GM12878 (cell line): Measurements from ENCODE around the gene DHDH. TPM values are rescaled to one million over a fixed set of nuclear protein-coding genes. Genes with fewer than 3 reads are reported as not detected.
A peak's percentile ranks its signal among the peaks of the same experiment; 100 is the strongest.

Experiments
- ATAC-seq: fragments of 200-7000 bp; cut with Tn5 transposase; 3 replicates; pipeline ENCODE4 v1.9.1; 2020; ENCODE audit warnings: mild to moderate bottlenecking, moderate library complexity
- BruUV-seq: library from RNA; stranded (reverse); fragments of 400-500 nt; replicated peaks from 2 replicates; lab custom pipeline; 2021; lab: Mats Ljungman, UMichigan
- CTCF ChIA-PET: fragments of 300-600 bp; sonication (Branson Sonifier 250); formaldehyde crosslinking; extraction: SDS; loops from one replicate; lab custom pipeline; 2021; ENCODE audit warnings: inconsistent platforms; lab: Yijun Ruan, JAX
- POLR2A ChIA-PET: fragments of 350-600 bp; formaldehyde crosslinking; extraction: SDS; loops from one replicate; lab custom pipeline; 2021; ENCODE audit warnings: inconsistent platforms; lab: Charles Lee
- RAD21 ChIA-PET: fragments of 300-600 bp; sonication (Branson Sonifier 250); formaldehyde crosslinking; loops from one replicate; lab custom pipeline; 2023; ENCODE audit warnings: antibody characterized with exemption; ENCODE audit not compliant: unreplicated experiment; lab: Charles Lee
- SMC1A ChIA-PET: fragments of 300-600 bp; sonication (Branson Sonifier 250); formaldehyde crosslinking; loops from one replicate; lab custom pipeline; 2023; ENCODE audit not compliant: unreplicated experiment, uncharacterized antibody; lab: Charles Lee
- DNase-seq: peaks from one replicate; pipeline ENCODE4 v3.0.0-alpha.2; 2011; ENCODE audit warnings: low read depth, low spot score
- FAIRE-seq: peaks from 3 replicates; lab custom pipeline; 2011; peaks lifted over from hg19 to GRCh38; lab: Jason Lieb, UNC
- H2AFZ ChIP-seq: 2 replicates; pipeline ENCODE4 v1.6.0; 2011; ENCODE audit warnings: low read depth, low read length, control low read depth; ENCODE audit not compliant: control insufficient read depth
- H3K27ac ChIP-seq: 2 replicates; pipeline ENCODE4 v1.5.1; 2011; ENCODE audit warnings: control low read depth; ENCODE audit not compliant: control insufficient read depth, insufficient read depth
- H3K27me3 ChIP-seq, 2 experiments: replicated peaks in 1 of 2; 2 replicates each; pipeline versions ENCODE4 v1.6.0 to v1.6.1; 2011; ENCODE audit warnings: low read length in 1 of 2; ENCODE audit not compliant: control insufficient read depth in 2 of 2, insufficient read depth in 2 of 2
- H3K36me3 ChIP-seq, 2 experiments: 2 replicates each; pipeline ENCODE4 v1.5.1; 2011; ENCODE audit warnings: low read length in 1 of 2; ENCODE audit not compliant: control insufficient read depth in 2 of 2, insufficient read depth in 2 of 2
- H3K4me1 ChIP-seq: 2 replicates; pipeline ENCODE4 v1.6.1; 2011; ENCODE audit warnings: mild to moderate bottlenecking, low read length, moderate library complexity, mixed read lengths; ENCODE audit not compliant: control insufficient read depth, insufficient read depth
- H3K4me2 ChIP-seq: 2 replicates; pipeline ENCODE4 v1.6.0; 2011; ENCODE audit warnings: control low read depth; ENCODE audit not compliant: control insufficient read depth, insufficient read depth
- H3K4me3 ChIP-seq: fragments of 200-600 bp; sonication (generic); 2 replicates; pipeline ENCODE4 v1.5.1; 2016
- H3K79me2 ChIP-seq: 2 replicates; pipeline ENCODE4 v1.6.0; 2011; ENCODE audit warnings: low read length; ENCODE audit not compliant: control insufficient read depth, insufficient read depth
- H3K9ac ChIP-seq: 2 replicates; pipeline ENCODE4 v1.8.0; 2011; ENCODE audit warnings: low read length, control low read depth, mixed read lengths; ENCODE audit not compliant: control insufficient read depth, insufficient read depth
- H3K9me3 ChIP-seq: replicated peaks from 3 replicates; pipeline ENCODE4 v1.5.1; 2011; ENCODE audit warnings: mild to moderate bottlenecking, low read length; ENCODE audit not compliant: control insufficient read depth, insufficient read depth
- H4K20me1 ChIP-seq: 2 replicates; pipeline ENCODE4 v1.6.0; 2011; ENCODE audit not compliant: control insufficient read depth, insufficient read depth
- BCL3 ChIP-seq: IDR thresholded peaks from 2 replicates; pipeline ENCODE4 v1.6.1; 2011; ENCODE audit warnings: borderline replicate concordance, low read depth, mild to moderate bottlenecking, moderate library complexity, low read length; ENCODE audit not compliant: insufficient read depth, poor library complexity, severe bottlenecking
- BHLHE40 ChIP-seq, 2 experiments: fragments of 450-650 bp in 1 of 2; IDR thresholded peaks; 2 replicates each; pipeline ENCODE4 v1.6.1; 2011 to 2017; ENCODE audit warnings: low read depth in 2 of 2, borderline replicate concordance in 1 of 2, improper control_type of control experiment in 1 of 2, low read length in 1 of 2, mild to moderate bottlenecking in 1 of 2
- CBFB ChIP-seq: IDR thresholded peaks from 2 replicates; pipeline ENCODE4 v1.6.1; 2016; ENCODE audit warnings: antibody characterized with exemption, low read depth
- EED ChIP-seq: sonication (generic); IDR thresholded peaks from 2 replicates; pipeline ENCODE4 v1.6.1; 2016; ENCODE audit warnings: antibody characterized with exemption, low read depth
- GABPA ChIP-seq: IDR thresholded peaks from 2 replicates; pipeline ENCODE4 v1.6.1; 2014; ENCODE audit warnings: antibody characterized with exemption, low read depth, mild to moderate bottlenecking, inconsistent platforms
- HCFC1 ChIP-seq: fragments of 150-350 bp; IDR thresholded peaks from 2 replicates; pipeline ENCODE4 v1.6.1; 2014; ENCODE audit warnings: low read length
- JUND ChIP-seq: IDR thresholded peaks from 2 replicates; pipeline ENCODE4 v1.6.1; 2012; ENCODE audit warnings: low read depth, mild to moderate bottlenecking, low read length, improper control_type of control experiment, moderate library complexity
- LARP7 ChIP-seq: fragments of 450-650 bp; IDR thresholded peaks from 2 replicates; pipeline ENCODE4 v1.6.1; 2017; ENCODE audit warnings: mild to moderate bottlenecking
- MTA3 ChIP-seq: IDR thresholded peaks from 2 replicates; pipeline ENCODE4 v1.6.1; 2012; ENCODE audit warnings: low read length, inconsistent platforms, borderline replicate concordance
- NRF1 ChIP-seq: conservative IDR thresholded peaks from 2 replicates; pipeline ENCODE4 v1.6.1; 2011; ENCODE audit warnings: mild to moderate bottlenecking, low read depth, low read length, improper control_type of control experiment
- POLR2A ChIP-seq: IDR thresholded peaks from 2 replicates; pipeline ENCODE4 v1.6.1; 2011; ENCODE audit warnings: low read depth, mild to moderate bottlenecking, low read length
- SIX5 ChIP-seq: IDR thresholded peaks from 2 replicates; pipeline ENCODE4 v1.6.1; 2011; ENCODE audit warnings: mild to moderate bottlenecking, low read depth, low read length, moderate library complexity; ENCODE audit not compliant: severe bottlenecking
- SMAD1 ChIP-seq: fragments of 450-650 bp; IDR thresholded peaks from 2 replicates; pipeline ENCODE4 v1.6.1; 2018; ENCODE audit warnings: mild to moderate bottlenecking, low read depth; ENCODE audit not compliant: partially characterized antibody
- SRF ChIP-seq, 2 experiments: IDR thresholded peaks; 2 replicates each; pipeline ENCODE4 v1.6.1; 2011; ENCODE audit warnings: low read depth in 2 of 2, low read length in 2 of 2, mild to moderate bottlenecking in 1 of 2, moderate library complexity in 1 of 2
- WGBS: methylation state at CpG from one replicate; pipeline ENCODE4 v1.1.6; 2016; ENCODE audit warnings: low lambda C conversion rate; ENCODE audit not compliant: insufficient replicate concordance, insufficient coverage; ENCODE audit errors: missing lambda C conversion rate; 5-methylcytosine and 5-hydroxymethylcytosine counted together
- in situ Hi-C: fragments of 300-500 bp; cut with MboI; formaldehyde crosslinking; loops from 9 replicates; pipeline ENCODE4 v1.14.3; 2018; ENCODE audit warnings: mixed read lengths
- intact Hi-C: fragments of 100-400 bp; cut with micrococcal nuclease; formaldehyde crosslinking; loops from one replicate; pipeline ENCODE4 v1.14.2; 2022; ENCODE audit not compliant: unreplicated experiment
- polyA plus RNA-seq, 11 experiments: library from polyadenylated mRNA; depleted of rRNA in 4 of 11; unstranded in 6 of 11; stranded (reverse) in 5 of 11; fragments of >200 nt; fragmentation: Nextera tagmentation in 4 of 11; fragmentation: Illumina TruSeq in 1 of 11; extraction: Ambion mirVana in 4 of 11; extraction: Trizol in 1 of 11; gene quantifications; 1 replicate in 1 of 11; 2 replicates in 10 of 11; pipeline versions ENCODE4 v1.2.1 to v1.2.3, GENCODE V29; 2011 to 2016; ENCODE audit warnings: inconsistent platforms in 2 of 11, missing spikeins in 2 of 11, low read depth in 1 of 11
- total RNA-seq, 4 experiments: library from RNA; depleted of rRNA in 3 of 4; stranded (reverse); fragments of >200 nt in 3 of 4; fragmentation: Illumina TruSeq in 1 of 4; extraction: Trizol in 1 of 4; gene quantifications; 2 replicates each; pipeline versions ENCODE4 v1.2.1 to v1.2.3, GENCODE V29; 2013 to 2021
- TF ChIP-seq, protein P1 (sequence below): IDR thresholded peaks from 2 replicates; pipeline ENCODE4 v1.6.1; 2012; ENCODE audit warnings: low read depth, low read length, improper control_type of control experiment
- TF ChIP-seq, protein P2 (sequence below): IDR thresholded peaks from 2 replicates; pipeline ENCODE4 v1.6.1; 2012; ENCODE audit warnings: mild to moderate bottlenecking, low read depth, low read length

The DHDH gene
- total and polyA plus RNA-seq, 10 of the 15 experiments (the other 5 are each of a cell fraction or from before 2014, with no cell fraction given): 0.13 to 0.21 (median 0.15) TPM; not detected in 7

DNA sequence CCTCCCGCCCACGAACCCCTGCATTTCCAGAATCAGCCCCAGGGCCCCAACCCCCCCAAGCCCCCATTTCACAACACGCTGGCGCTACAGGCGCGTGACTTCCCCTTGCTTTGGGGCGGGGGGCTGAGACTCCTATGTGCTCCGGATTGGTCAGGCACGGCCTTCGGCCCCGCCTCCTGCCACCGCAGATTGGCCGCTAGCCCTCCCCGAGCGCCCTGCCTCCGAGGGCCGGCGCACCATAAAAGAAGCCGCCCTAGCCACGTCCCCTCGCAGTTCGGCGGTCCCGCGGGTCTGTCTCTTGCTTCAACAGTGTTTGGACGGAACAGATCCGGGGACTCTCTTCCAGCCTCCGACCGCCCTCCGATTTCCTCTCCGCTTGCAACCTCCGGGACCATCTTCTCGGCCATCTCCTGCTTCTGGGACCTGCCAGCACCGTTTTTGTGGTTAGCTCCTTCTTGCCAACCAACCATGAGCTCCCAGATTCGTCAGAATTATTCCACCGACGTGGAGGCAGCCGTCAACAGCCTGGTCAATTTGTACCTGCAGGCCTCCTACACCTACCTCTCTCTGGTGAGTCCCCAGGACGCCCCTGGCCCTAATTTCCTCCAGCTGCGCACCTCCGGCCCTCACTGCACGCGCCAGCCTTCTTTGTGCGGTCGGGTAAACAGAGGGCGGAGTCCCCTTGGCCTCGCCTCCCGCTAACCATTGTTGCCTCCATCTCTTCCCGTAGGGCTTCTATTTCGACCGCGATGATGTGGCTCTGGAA, 31.7 kb downstream of the DHDH start, which contains the start of gene FTL:
TSS of gene FTL (plus strand) at position 270 of the 766 bp plus-strand sequence. CDS start at position 469, 199 bp downstream.
- DNase-seq: peak; percentile 82
- WGBS: under 1% methylated on average over 46 of the region's 52 CpGs
- Histone ChIP-seq H3K36me3 (peaks cover 5 to 28% of the 10 kb centered on the region in 2 experiments), H3K27ac (peak within 1 kb of the TSS; percentile 84), H4K20me1 (no peaks in the 10 kb centered on the region), H3K4me3 (peak within 1 kb of the TSS; percentile 93), H3K27me3 (no peaks in the 10 kb centered on the region), H3K9me3 (no peaks in the 10 kb centered on the region), H3K79me2 (peaks cover 33% of the 10 kb centered on the region), H3K9ac (peak within 1 kb of the TSS; percentile 79), H2AFZ (peak within 1 kb of the TSS; percentile 20; the same call in 1 of the 2 replicates), H3K4me1 (peaks cover 41% of the 10 kb centered on the region), H3K4me2 (peak within 1 kb of the TSS; percentile 99)
- ATAC-seq: peak; percentile 79
- intact Hi-C loops (loop anchor here (1.0 to 10.0 kb wide), 2 partner anchors 90 to 330 kb away; partner anchors contain the start of gene DBP), in situ Hi-C loops (no loop called here)
- SMC1A ChIA-PET: interaction anchor here (1.2 to 3.2 kb wide), 4 partner anchors 27 to 91 kb away, joined by 3 to 28 read pairs (median 7); partner anchors contain the start of genes GYS1 and RUVBL2
- POLR2A ChIA-PET: interaction anchor here (0.6 to 4.2 kb wide), 15 partner anchors 10 to 1222 kb away, joined by 3 to 53 read pairs (median 4); partner anchors contain the start of genes BCAT2, DBP, GYS1 and NUCB1
- TSS peak; percentile 93 for BruUV-seq
- RAD21 ChIA-PET: interaction anchor here (0.7 to 1.4 kb wide), 3 partner anchors 28 to 177 kb away, joined by 3 to 4 read pairs (median 3); partner anchors contain the start of genes GYS1 and RUVBL2
- CTCF ChIA-PET: interaction anchor here (1.8 to 3.0 kb wide), 5 partner anchors 28 to 129 kb away, joined by 4 to 22 read pairs (median 9); partner anchors contain the start of genes GYS1, HSD17B14 and RUVBL2
- no peak for FAIRE-seq
- TF ChIP-seq BCL3: peak; percentile 57
- TF ChIP-seq EED: no peak
- no peak for TF ChIP-seq NRF1
- peak; percentile 65 for TF ChIP-seq LARP7
- no peak for TF ChIP-seq HCFC1
- TF ChIP-seq SMAD1: peak; percentile 98
- peak; percentile 95 for TF ChIP-seq CBFB
- TF ChIP-seq, protein P1, sequence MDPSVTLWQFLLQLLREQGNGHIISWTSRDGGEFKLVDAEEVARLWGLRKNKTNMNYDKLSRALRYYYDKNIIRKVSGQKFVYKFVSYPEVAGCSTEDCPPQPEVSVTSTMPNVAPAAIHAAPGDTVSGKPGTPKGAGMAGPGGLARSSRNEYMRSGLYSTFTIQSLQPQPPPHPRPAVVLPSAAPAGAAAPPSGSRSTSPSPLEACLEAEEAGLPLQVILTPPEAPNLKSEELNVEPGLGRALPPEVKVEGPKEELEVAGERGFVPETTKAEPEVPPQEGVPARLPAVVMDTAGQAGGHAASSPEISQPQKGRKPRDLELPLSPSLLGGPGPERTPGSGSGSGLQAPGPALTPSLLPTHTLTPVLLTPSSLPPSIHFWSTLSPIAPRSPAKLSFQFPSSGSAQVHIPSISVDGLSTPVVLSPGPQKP: no peak
- peak; percentile 79 to 93 for TF ChIP-seq BHLHE40 (IDR thresholded peaks at IDR 0.05; ENCODE audit: borderline replicate concordance in 1 of 2, low read depth in 2 of 2, low read length in 1 of 2)
- no peak; the same call in 1 of the 2 replicates for TF ChIP-seq JUND
- TF ChIP-seq POLR2A: peak; percentile 95
- TF ChIP-seq MTA3: no peak
- no peak for TF ChIP-seq GABPA
- TF ChIP-seq SIX5: peak; percentile 6
- TF ChIP-seq, protein P2, sequence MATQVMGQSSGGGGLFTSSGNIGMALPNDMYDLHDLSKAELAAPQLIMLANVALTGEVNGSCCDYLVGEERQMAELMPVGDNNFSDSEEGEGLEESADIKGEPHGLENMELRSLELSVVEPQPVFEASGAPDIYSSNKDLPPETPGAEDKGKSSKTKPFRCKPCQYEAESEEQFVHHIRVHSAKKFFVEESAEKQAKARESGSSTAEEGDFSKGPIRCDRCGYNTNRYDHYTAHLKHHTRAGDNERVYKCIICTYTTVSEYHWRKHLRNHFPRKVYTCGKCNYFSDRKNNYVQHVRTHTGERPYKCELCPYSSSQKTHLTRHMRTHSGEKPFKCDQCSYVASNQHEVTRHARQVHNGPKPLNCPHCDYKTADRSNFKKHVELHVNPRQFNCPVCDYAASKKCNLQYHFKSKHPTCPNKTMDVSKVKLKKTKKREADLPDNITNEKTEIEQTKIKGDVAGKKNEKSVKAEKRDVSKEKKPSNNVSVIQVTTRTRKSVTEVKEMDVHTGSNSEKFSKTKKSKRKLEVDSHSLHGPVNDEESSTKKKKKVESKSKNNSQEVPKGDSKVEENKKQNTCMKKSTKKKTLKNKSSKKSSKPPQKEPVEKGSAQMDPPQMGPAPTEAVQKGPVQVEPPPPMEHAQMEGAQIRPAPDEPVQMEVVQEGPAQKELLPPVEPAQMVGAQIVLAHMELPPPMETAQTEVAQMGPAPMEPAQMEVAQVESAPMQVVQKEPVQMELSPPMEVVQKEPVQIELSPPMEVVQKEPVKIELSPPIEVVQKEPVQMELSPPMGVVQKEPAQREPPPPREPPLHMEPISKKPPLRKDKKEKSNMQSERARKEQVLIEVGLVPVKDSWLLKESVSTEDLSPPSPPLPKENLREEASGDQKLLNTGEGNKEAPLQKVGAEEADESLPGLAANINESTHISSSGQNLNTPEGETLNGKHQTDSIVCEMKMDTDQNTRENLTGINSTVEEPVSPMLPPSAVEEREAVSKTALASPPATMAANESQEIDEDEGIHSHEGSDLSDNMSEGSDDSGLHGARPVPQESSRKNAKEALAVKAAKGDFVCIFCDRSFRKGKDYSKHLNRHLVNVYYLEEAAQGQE: no peak
- 0 out of 4 replicates have a peak, but pooled peaks of 1 of the 2 experiments have one; percentile 31 for TF ChIP-seq SRF (IDR thresholded peaks at IDR 0.05; ENCODE audit: low read depth in 2 of 2, low read length in 2 of 2)
